ENCODE data around the gene RAB37. TPM values are rescaled to one million over a fixed set of nuclear protein-coding genes. Genes with fewer than 3 reads are reported as not detected.

RAB37 gene
- total and polyA plus RNA-seq, 2 of the 13 experiments (the other 11 are each of a cell fraction or from before 2014, with no cell fraction given): 0.91 to 3.7 TPM

- TF ChIP-seq KDM2A (CRISPR knock-in tag; IDR thresholded peaks at IDR 0.05; ENCODE audit: borderline replicate concordance, low read depth): peak; percentile 59
- TF ChIP-seq ZNF496 (CRISPR knock-in tag; IDR thresholded peaks at IDR 0.05; ENCODE audit: insufficient replicate concordance): no peak
- no peak; the same call in 1 of the 2 replicates for TF ChIP-seq RFXANK (CRISPR knock-in tag; IDR thresholded peaks at IDR 0.05)
- TF ChIP-seq SMAD3 (CRISPR knock-in tag; IDR thresholded peaks at IDR 0.05): peak; percentile 88; the same call in 1 of the 2 replicates
- TF ChIP-seq EZH2 (conservative IDR thresholded peaks at IDR 0.05; ENCODE audit: low read depth, low read length): no peak
- TF ChIP-seq ZFAT (CRISPR knock-in tag; conservative IDR thresholded peaks at IDR 0.05): 0 out of 2 replicates have a peak, but pooled peaks have one; percentile 26
- TF ChIP-seq NFIB (CRISPR knock-in tag; IDR thresholded peaks at IDR 0.05; ENCODE audit: borderline replicate concordance): 0 out of 2 replicates have a peak, but pooled peaks have one; percentile 71
- TF ChIP-seq ZNF792 (CRISPR knock-in tag; IDR thresholded peaks at IDR 0.05): peak; percentile 60; the same call in 1 of the 2 replicates
- TF ChIP-seq HNRNPUL1 (IDR thresholded peaks at IDR 0.05; ENCODE audit: low read depth, low read length): no peak
- 0 out of 2 replicates have a peak, but pooled peaks have one; percentile 22 for TF ChIP-seq ZNF143 (CRISPR knock-in tag; IDR thresholded peaks at IDR 0.05)
- peak; percentile 75 for TF ChIP-seq PHF5A (CRISPR knock-in tag; IDR thresholded peaks at IDR 0.05; ENCODE audit: low read depth, unreplicated experiment)
- TF ChIP-seq IRF9 (CRISPR knock-in tag; IDR thresholded peaks at IDR 0.05; ENCODE audit: borderline replicate concordance): peak; percentile 61; the same call in 1 of the 2 replicates
- TF ChIP-seq ZNF557 (CRISPR knock-in tag; IDR thresholded peaks at IDR 0.05): peak; percentile 92; the same call in 1 of the 2 replicates
- TF ChIP-seq PAF1 (CRISPR knock-in tag; IDR thresholded peaks at IDR 0.05): no peak
- TF ChIP-seq ZNF580 (CRISPR knock-in tag; IDR thresholded peaks at IDR 0.05; ENCODE audit: borderline replicate concordance, low read depth): peak; percentile 73; the same call in 1 of the 2 replicates
- peak; percentile 17; the same call in 1 of the 2 replicates for TF ChIP-seq ZNF891 (CRISPR knock-in tag; IDR thresholded peaks at IDR 0.05)
- peak; percentile 70; the same call in 1 of the 2 replicates for TF ChIP-seq FOXK1 (CRISPR knock-in tag; IDR thresholded peaks at IDR 0.05; ENCODE audit: borderline replicate concordance, low read depth)
- no peak for TF ChIP-seq ZNF333 (CRISPR knock-in tag; IDR thresholded peaks at IDR 0.05; ENCODE audit: borderline replicate concordance)
- no peak for TF ChIP-seq ZNF850 (CRISPR knock-in tag; conservative IDR thresholded peaks at IDR 0.05)
- TF ChIP-seq RORA (CRISPR knock-in tag; IDR thresholded peaks at IDR 0.05): no peak
- TF ChIP-seq, protein P1, sequence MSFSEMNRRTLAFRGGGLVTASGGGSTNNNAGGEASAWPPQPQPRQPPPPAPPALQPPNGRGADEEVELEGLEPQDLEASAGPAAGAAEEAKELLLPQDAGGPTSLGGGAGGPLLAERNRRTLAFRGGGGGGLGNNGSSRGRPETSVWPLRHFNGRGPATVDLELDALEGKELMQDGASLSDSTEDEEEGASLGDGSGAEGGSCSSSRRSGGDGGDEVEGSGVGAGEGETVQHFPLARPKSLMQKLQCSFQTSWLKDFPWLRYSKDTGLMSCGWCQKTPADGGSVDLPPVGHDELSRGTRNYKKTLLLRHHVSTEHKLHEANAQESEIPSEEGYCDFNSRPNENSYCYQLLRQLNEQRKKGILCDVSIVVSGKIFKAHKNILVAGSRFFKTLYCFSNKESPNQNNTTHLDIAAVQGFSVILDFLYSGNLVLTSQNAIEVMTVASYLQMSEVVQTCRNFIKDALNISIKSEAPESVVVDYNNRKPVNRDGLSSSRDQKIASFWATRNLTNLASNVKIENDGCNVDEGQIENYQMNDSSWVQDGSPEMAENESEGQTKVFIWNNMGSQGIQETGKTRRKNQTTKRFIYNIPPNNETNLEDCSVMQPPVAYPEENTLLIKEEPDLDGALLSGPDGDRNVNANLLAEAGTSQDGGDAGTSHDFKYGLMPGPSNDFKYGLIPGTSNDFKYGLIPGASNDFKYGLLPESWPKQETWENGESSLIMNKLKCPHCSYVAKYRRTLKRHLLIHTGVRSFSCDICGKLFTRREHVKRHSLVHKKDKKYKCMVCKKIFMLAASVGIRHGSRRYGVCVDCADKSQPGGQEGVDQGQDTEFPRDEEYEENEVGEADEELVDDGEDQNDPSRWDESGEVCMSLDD (CRISPR knock-in tag; IDR thresholded peaks at IDR 0.05; ENCODE audit: borderline replicate concordance): peak; percentile 78; the same call in 1 of the 2 replicates
- TF ChIP-seq SKIL (CRISPR knock-in tag; IDR thresholded peaks at IDR 0.05; ENCODE audit: borderline replicate concordance): peak; percentile 69; the same call in 1 of the 2 replicates
- peak; percentile 94 for TF ChIP-seq SIN3A (IDR thresholded peaks at IDR 0.05; ENCODE audit: borderline replicate concordance, low read depth, low read length)
- TF ChIP-seq PITX1 (CRISPR knock-in tag; IDR thresholded peaks at IDR 0.05): peak; percentile 94
These were observed 13.4 kb downstream of the RAB37 start (continued) for GRCh38 chr17:74750327-74751069.

All from HepG2 (cell line).